Activated naive CD4-positive, alpha-beta T cell treated with anti-CD3 and anti-CD28 coated beads for 36 hours (primary cell): ENCODE results near the gene SPINT2. TPM values are rescaled to one million over a fixed set of nuclear protein-coding genes. Genes with fewer than 3 reads are reported as not detected.
"Not testable (repeated sequence)": the region's sequence is repeated elsewhere in the genome, so short reads cannot be mapped to it uniquely, and the experiment has no call there.

Source experiments
- CTCF ChIA-PET: fragments of 350-600 bp; sonication (Branson Sonifier 250); formaldehyde crosslinking; loops from one replicate; lab custom pipeline; 2021; ENCODE audit warnings: antibody characterized with exemption; lab: Charles Lee
- DNase-seq: peaks from one replicate; pipeline ENCODE4 v3.0.0-alpha.2; 2020
- H3K27ac Mint-ChIP-seq: one replicate; pipeline ENCODE4 v1.8.0; 2021; ENCODE audit warnings: mild to moderate bottlenecking, mixed read lengths
- H3K27me3 Mint-ChIP-seq: one replicate; pipeline ENCODE4 v1.8.0; 2021; ENCODE audit warnings: low read depth, mixed read lengths
- H3K36me3 Mint-ChIP-seq: one replicate; pipeline ENCODE4 v1.8.0; 2021; ENCODE audit warnings: low read depth, mixed read lengths
- H3K4me1 Mint-ChIP-seq: one replicate; pipeline ENCODE4 v1.8.0; 2021; ENCODE audit warnings: low read depth, mixed read lengths
- H3K4me3 Mint-ChIP-seq: one replicate; pipeline ENCODE4 v1.8.0; 2021; ENCODE audit warnings: mild to moderate bottlenecking, moderate library complexity, mixed read lengths
- H3K9me3 Mint-ChIP-seq: one replicate; pipeline ENCODE4 v1.8.0; 2021; ENCODE audit warnings: mixed read lengths
- intact Hi-C: fragments of 100-400 bp; cut with micrococcal nuclease; formaldehyde crosslinking; loops from one replicate; pipeline ENCODE4 v1.15.1; 2023
- total RNA-seq, 2 experiments: library from RNA; stranded (reverse); gene quantifications; one replicate each; pipeline ENCODE4 v1.2.3, GENCODE V29; 2021

The SPINT2 gene
- 10 to 100 TPM; 35.3 to 36.5 TPM for total RNA-seq

- DNase-seq = no peak
- no peaks in the 10 kb centered on the region for H3K9me3 Mint-ChIP-seq
- peak within 1 kb of the TSS; percentile 82 for H3K4me3 Mint-ChIP-seq
- peaks cover 34% of the 10 kb centered on the region for H3K4me1 Mint-ChIP-seq
- CTCF ChIA-PET = interaction anchor here (0.6 to 1.1 kb wide), 3 partner anchors 8 to 72 kb away, joined by 3 read pairs; no protein-coding TSS in a partner anchor
- H3K27me3 Mint-ChIP-seq = no peaks in the 10 kb centered on the region
- intact Hi-C loops = loop anchor here (1.0 to 10.0 kb wide), 4 partner anchors 52 to 670 kb away; partner anchors contain the start of genes PSMD8, ZNF540 and ZNF571
- no peaks in the 10 kb centered on the region for H3K36me3 Mint-ChIP-seq
- H3K27ac Mint-ChIP-seq = peak within 1 kb of the TSS; percentile 90
These were observed at the start of gene SPINT2 for GRCh38 chr19:38264486-38265212. Gene SPINT2 (plus strand): TSS chr19:38264573. CDS start chr19:38264893, 320 bp downstream.

- H3K4me3 Mint-ChIP-seq = no peak overlapping the region
- CTCF ChIA-PET = no interaction called here
- H3K27me3 Mint-ChIP-seq = peaks cover 62% of the 10 kb centered on the region
These were observed 47.4 kb upstream of the SPINT2 start for GRCh38 chr19:38216785-38217641.

GRCh38 chr19:38218204-38218603 is 46.2 kb upstream of the SPINT2 start:
- intact Hi-C loops = no loop called here
- H3K27me3 Mint-ChIP-seq = peaks cover 61% of the 10 kb centered on the region
- H3K4me1 Mint-ChIP-seq = peaks cover 15% of the 10 kb centered on the region
- no peak for DNase-seq
- no peaks in the 10 kb centered on the region for H3K36me3 Mint-ChIP-seq
- no peak overlapping the region for H3K27ac Mint-ChIP-seq
- no peaks in the 10 kb centered on the region for H3K9me3 Mint-ChIP-seq
- no peak overlapping the region for H3K4me3 Mint-ChIP-seq
- CTCF ChIA-PET = no interaction called here

More at GRCh38 chr19:38216785-38217641, 47.4 kb upstream of the SPINT2 start:
- Mint-ChIP-seq H3K4me1 (peaks cover 11% of the 10 kb centered on the region), H3K27ac (no peak overlapping the region), H3K36me3 (no peaks in the 10 kb centered on the region), H3K9me3 (no peaks in the 10 kb centered on the region)
- intact Hi-C loops = no loop called here
- DNase-seq = no peak

- Mint-ChIP-seq H3K9me3 (no peaks in the 10 kb centered on the region), H3K27ac (no peak overlapping the region), H3K36me3 (no peaks in the 10 kb centered on the region), H3K4me3 (no peak overlapping the region), H3K4me1 (peaks cover 12% of the 10 kb centered on the region), H3K27me3 (peaks cover 59% of the 10 kb centered on the region)
- DNase-seq = no peak
- CTCF ChIA-PET = interaction anchor here (1.6 kb wide), 1 partner anchor 316 kb away, joined by 4 read pairs; no protein-coding TSS in a partner anchor
- intact Hi-C loops = no loop called here
These were observed 45.2 kb upstream of the SPINT2 start for GRCh38 chr19:38219221-38219620.

- Mint-ChIP-seq H3K4me1 (peaks cover 13% of the 10 kb centered on the region), H3K9me3 (no peaks in the 10 kb centered on the region), H3K36me3 (no peaks in the 10 kb centered on the region), H3K27me3 (peaks cover 62% of the 10 kb centered on the region), H3K4me3 (no peak overlapping the region), H3K27ac (no peak overlapping the region)
- no peak for DNase-seq
- intact Hi-C loops = loop anchor here (10.0 kb wide), 2 partner anchors 77 to 173 kb away; no protein-coding TSS in a partner anchor
- CTCF ChIA-PET = no interaction called here
These were observed 43.0 kb upstream of the SPINT2 start for GRCh38 chr19:38221421-38221820.

GRCh38 chr19:38221919-38222830 is 42.2 kb upstream of the SPINT2 start:
- intact Hi-C loops = loop anchor here (10.0 kb wide), 2 partner anchors 77 to 173 kb away; no protein-coding TSS in a partner anchor
- Mint-ChIP-seq H3K27me3 (peaks cover 64% of the 10 kb centered on the region), H3K27ac (no peak overlapping the region), H3K36me3 (no peaks in the 10 kb centered on the region), H3K4me1 (peaks cover 13% of the 10 kb centered on the region), H3K4me3 (no peak overlapping the region), H3K9me3 (no peaks in the 10 kb centered on the region)
- CTCF ChIA-PET = no interaction called here
- no peak for DNase-seq

GRCh38 chr19:38223119-38223523 is 41.3 kb upstream of the SPINT2 start:
- Mint-ChIP-seq H3K4me3 (peak overlapping the region; percentile 68), H3K4me1 (peaks cover 21% of the 10 kb centered on the region), H3K27me3 (peaks cover 70% of the 10 kb centered on the region), H3K36me3 (no peaks in the 10 kb centered on the region), H3K9me3 (no peaks in the 10 kb centered on the region), H3K27ac (no peak overlapping the region)
- DNase-seq = no peak
- CTCF ChIA-PET = no interaction called here
- intact Hi-C loops = loop anchor here (10.0 kb wide), 2 partner anchors 78 to 172 kb away; no protein-coding TSS in a partner anchor

GRCh38 chr19:38223617-38224013 is 40.8 kb upstream of the SPINT2 start:
- Mint-ChIP-seq H3K27me3 (peaks cover 68% of the 10 kb centered on the region), H3K4me3 (peak overlapping the region; percentile 68), H3K9me3 (no peaks in the 10 kb centered on the region), H3K27ac (no peak overlapping the region), H3K36me3 (no peaks in the 10 kb centered on the region), H3K4me1 (peaks cover 21% of the 10 kb centered on the region)
- intact Hi-C loops = loop anchor here (10.0 kb wide), 2 partner anchors 79 to 171 kb away; no protein-coding TSS in a partner anchor
- no peak for DNase-seq
- CTCF ChIA-PET = no interaction called here

- peaks cover 25% of the 10 kb centered on the region for H3K4me1 Mint-ChIP-seq
- H3K27me3 Mint-ChIP-seq = peaks cover 65% of the 10 kb centered on the region
- intact Hi-C loops = loop anchor here (10.0 kb wide), 2 partner anchors 79 to 171 kb away; no protein-coding TSS in a partner anchor
- H3K27ac Mint-ChIP-seq = no peak within 1 kb of the TSS
- no peaks in the 10 kb centered on the region for H3K9me3 Mint-ChIP-seq
- DNase-seq = peak; percentile 51
- peak within 1 kb of the TSS; percentile 68 for H3K4me3 Mint-ChIP-seq
- CTCF ChIA-PET = interaction anchor here (1.1 to 1.3 kb wide), 4 partner anchors 9 to 321 kb away, joined by 3 to 5 read pairs (median 4); no protein-coding TSS in a partner anchor
- H3K36me3 Mint-ChIP-seq = no peaks in the 10 kb centered on the region
These were observed 40.1 kb upstream of the SPINT2 start, which contains the start of gene DPF1 for GRCh38 chr19:38224014-38224862. Gene DPF1 (minus strand): TSS chr19:38224222. CDS start chr19:38224142, 80 bp downstream.

GRCh38 chr19:38224863-38225218 is 39.5 kb upstream of the SPINT2 start:
- DNase-seq, H3K36me3 Mint-ChIP-seq, H3K27ac Mint-ChIP-seq, H3K9me3 Mint-ChIP-seq: not testable (repeated sequence)
- Mint-ChIP-seq H3K4me3 (peak overlapping the region; percentile 68), H3K27me3 (peaks cover 61% of the 10 kb centered on the region), H3K4me1 (peaks cover 25% of the 10 kb centered on the region)
- intact Hi-C loops = loop anchor here (10.0 kb wide), 2 partner anchors 80 to 170 kb away; no protein-coding TSS in a partner anchor
- CTCF ChIA-PET = interaction anchor here (1.0 to 1.3 kb wide), 7 partner anchors 10 to 322 kb away, joined by 3 to 9 read pairs (median 4); partner anchors contain the start of gene CATSPERG
